Activated CD8-positive, alpha-beta memory T cell treated with anti-CD3 and anti-CD28 coated beads, Interleukin-2, amount 10 ng/mL, durations not matched to agents 7 days and 5 days (primary cell): ENCODE data around the gene MRPL40. TPM values are rescaled to one million over a fixed set of nuclear protein-coding genes. Genes with fewer than 3 reads are reported as not detected.
A peak's percentile ranks its signal among the peaks of the same experiment; 100 is the strongest.

Experiments used
- ATAC-seq: fragments of 150-1000 bp; cut with Tn5 transposase; one replicate; pipeline ENCODE4 v1.10.0; 2021; ENCODE audit warnings: moderate library complexity
- CTCF ChIA-PET: fragments of 350-600 bp; sonication (Branson Sonifier 250); formaldehyde crosslinking; loops from one replicate; lab custom pipeline; 2021; ENCODE audit warnings: antibody characterized with exemption; lab: Charles Lee
- DNase-seq: peaks from one replicate; pipeline ENCODE4 v3.0.0-alpha.2; 2020
- H3K27ac Mint-ChIP-seq: one replicate; pipeline ENCODE4 v1.8.0; 2021; ENCODE audit warnings: mild to moderate bottlenecking, mixed read lengths
- H3K27me3 Mint-ChIP-seq: one replicate; pipeline ENCODE4 v1.8.0; 2021; ENCODE audit warnings: mixed read lengths
- H3K36me3 Mint-ChIP-seq: one replicate; pipeline ENCODE4 v1.8.0; 2021; ENCODE audit warnings: mild to moderate bottlenecking, mixed read lengths
- H3K4me1 Mint-ChIP-seq: one replicate; pipeline ENCODE4 v1.8.0; 2021; ENCODE audit warnings: mixed read lengths
- H3K4me3 Mint-ChIP-seq: one replicate; pipeline ENCODE4 v1.8.0; 2021; ENCODE audit warnings: mild to moderate bottlenecking, moderate library complexity, mixed read lengths
- H3K9me3 Mint-ChIP-seq: one replicate; pipeline ENCODE4 v1.8.0; 2022; ENCODE audit warnings: low read depth, mixed read lengths
- total RNA-seq, 2 experiments: library from RNA; stranded (reverse); gene quantifications; one replicate each; pipeline ENCODE4 v1.2.3, GENCODE V29; 2021

Gene MRPL40
- total RNA-seq, 2 experiments from 2014 or later: 27.0 to 32.4 TPM

DNA sequence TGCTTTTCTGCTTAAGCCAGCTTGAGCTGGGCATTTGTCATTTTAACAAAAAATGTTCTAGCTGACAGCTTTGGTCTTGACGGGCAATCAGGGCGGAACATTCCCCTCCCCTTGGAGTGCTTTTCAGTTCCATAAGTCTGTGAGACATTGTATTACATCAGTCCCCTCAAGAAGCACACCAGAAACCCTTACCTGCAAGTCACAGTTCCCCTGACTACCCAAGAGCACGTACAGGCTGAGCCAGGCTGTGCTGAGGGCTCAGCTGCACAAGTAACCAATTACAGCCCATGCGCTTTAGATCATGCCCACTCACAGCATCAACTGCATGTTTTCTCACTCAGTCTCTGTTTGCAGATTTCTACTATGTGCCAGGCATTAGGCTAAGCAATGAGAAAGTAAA lies 19.9 kb upstream of the MRPL40 start:
- no peaks in the 10 kb centered on the region for H3K27me3 Mint-ChIP-seq
- no peak overlapping the region for H3K4me3 Mint-ChIP-seq
- CTCF ChIA-PET: interaction anchor here (2.1 kb wide), 1 partner anchor 15 kb away, joined by 6 read pairs; no protein-coding TSS in a partner anchor
- ATAC-seq (no peak), DNase-seq (no peak)
- peaks cover 18% of the 10 kb centered on the region for H3K4me1 Mint-ChIP-seq
- H3K9me3 Mint-ChIP-seq: no peaks in the 10 kb centered on the region
- H3K27ac Mint-ChIP-seq: no peak overlapping the region
- H3K36me3 Mint-ChIP-seq: peaks cover 28% of the 10 kb centered on the region

DNA sequence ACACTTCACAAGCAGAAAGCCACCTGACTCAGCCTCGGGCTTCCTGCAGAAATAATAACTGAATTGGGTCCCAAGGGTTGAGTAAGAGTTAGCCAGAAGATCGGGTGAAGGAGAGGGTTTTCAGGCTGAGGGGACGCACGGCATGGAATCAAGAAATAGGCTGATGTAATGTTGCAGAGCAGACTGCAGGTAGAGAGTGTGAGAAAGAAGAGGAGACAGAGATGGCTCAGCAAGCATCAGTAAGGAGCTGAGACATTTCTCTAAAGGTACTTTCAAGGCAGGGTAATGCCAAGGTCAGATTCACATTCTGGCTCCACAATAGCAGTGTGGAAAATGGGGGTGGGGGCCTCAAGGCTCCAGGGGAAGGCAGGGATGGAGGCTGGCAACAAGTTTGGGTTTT lies 19.4 kb upstream of the MRPL40 start:
- CTCF ChIA-PET: interaction anchor here (2.1 kb wide), 1 partner anchor 15 kb away, joined by 6 read pairs; no protein-coding TSS in a partner anchor
- H3K9me3 Mint-ChIP-seq: no peaks in the 10 kb centered on the region

DNA sequence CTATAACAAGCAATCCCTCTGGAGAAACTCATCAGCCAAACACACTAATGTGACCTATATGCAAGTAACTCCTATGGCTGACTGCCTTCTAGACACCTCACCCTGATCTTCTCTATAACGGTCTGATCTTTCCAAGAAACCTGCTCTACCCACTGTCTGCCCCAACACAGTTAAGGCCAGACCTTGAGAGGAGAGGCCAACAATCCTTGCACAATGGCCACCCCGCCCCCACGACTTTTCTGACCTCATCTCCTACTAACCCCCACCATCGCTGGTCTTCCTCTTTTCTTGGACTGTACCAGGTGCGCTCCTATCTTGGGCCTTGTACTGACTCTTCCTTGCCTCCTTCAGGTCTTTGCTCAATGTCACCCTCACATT lies 13.3 kb upstream of the MRPL40 start:
- CTCF ChIA-PET: no interaction called here
- ATAC-seq (no peak), DNase-seq (no peak)
- H3K9me3 Mint-ChIP-seq: no peaks in the 10 kb centered on the region
- peak overlapping the region; percentile 89 for H3K27ac Mint-ChIP-seq
- peak overlapping the region; percentile 37 for H3K4me3 Mint-ChIP-seq
- H3K4me1 Mint-ChIP-seq: peaks cover 64% of the 10 kb centered on the region
- no peaks in the 10 kb centered on the region for H3K27me3 Mint-ChIP-seq
- peaks cover 21% of the 10 kb centered on the region for H3K36me3 Mint-ChIP-seq

More for the DNA sequence above, 19.4 kb upstream of the MRPL40 start:
- no peak overlapping the region for H3K4me3 Mint-ChIP-seq
- ATAC-seq (no peak), DNase-seq (no peak)
- no peak overlapping the region for H3K27ac Mint-ChIP-seq
- peaks cover 20% of the 10 kb centered on the region for H3K4me1 Mint-ChIP-seq
- H3K27me3 Mint-ChIP-seq: no peaks in the 10 kb centered on the region
- peaks cover 31% of the 10 kb centered on the region for H3K36me3 Mint-ChIP-seq

DNA sequence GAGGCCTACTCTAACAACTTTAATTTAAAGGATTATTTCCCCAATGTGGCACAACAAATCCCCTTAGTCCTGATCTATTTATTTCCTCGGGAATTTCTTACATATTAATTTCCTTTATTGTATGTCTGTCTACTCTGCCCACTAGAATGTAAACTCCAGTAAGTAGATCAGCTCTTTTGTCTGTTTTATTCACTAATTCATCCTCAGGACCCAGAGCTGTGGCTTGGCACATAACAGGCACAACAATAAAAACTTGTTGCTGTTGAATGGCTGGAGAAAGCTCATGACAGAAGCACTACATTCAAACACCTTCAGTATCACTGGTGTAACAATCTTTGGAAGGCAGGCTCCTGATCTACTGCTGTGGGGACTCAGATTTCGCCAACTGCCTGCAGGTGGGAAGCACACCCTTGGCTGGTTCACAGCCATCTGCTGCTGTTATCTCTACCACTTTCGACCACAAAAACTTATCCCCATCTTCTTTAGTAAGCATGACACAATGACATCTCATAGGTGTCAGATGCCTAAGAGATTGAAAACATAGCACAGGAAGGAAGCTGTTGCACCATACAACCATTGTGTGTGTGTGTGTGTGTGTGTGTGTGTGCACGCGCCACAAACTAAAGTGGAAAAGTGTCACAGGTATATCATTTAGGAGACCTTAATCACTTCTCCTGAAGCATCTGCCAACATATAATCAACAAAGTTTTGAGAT lies 12.7 kb upstream of the MRPL40 start:
- CTCF ChIA-PET: interaction anchor here (1.2 to 1.5 kb wide), 2 partner anchors 11 to 210 kb away, joined by 3 to 6 read pairs; no protein-coding TSS in a partner anchor
- Mint-ChIP-seq H3K27me3 (no peaks in the 10 kb centered on the region), H3K27ac (peak overlapping the region; percentile 89), H3K9me3 (no peaks in the 10 kb centered on the region), H3K36me3 (peaks cover 22% of the 10 kb centered on the region), H3K4me3 (peak overlapping the region; percentile 41), H3K4me1 (peaks cover 67% of the 10 kb centered on the region)
- peak; percentile 91 for ATAC-seq
- peak; percentile 66 for DNase-seq

DNA sequence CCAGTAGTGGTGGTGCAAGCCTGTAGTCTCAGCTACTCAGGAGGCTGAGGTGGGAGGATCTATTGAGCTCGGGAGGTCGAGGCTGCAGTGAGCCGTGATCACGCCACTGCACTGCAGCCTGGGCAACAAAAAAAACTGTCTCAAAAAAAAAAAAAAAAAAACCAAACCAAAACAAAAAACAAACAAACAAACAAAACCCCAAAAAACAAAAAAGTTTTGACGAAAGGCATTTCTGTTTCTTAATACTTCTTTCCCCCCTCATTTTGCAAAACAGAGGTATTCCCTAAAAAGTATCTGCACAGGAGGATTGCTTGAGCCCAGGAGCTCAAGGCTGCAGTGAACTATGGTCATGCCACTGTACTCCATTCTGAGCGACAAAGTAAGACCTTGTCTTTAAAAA lies 12.0 kb upstream of the MRPL40 start:
- H3K27me3 Mint-ChIP-seq: no peaks in the 10 kb centered on the region
- peak overlapping the region; percentile 89 for H3K27ac Mint-ChIP-seq
- H3K9me3 Mint-ChIP-seq: no peaks in the 10 kb centered on the region
- DNase-seq: no peak
- H3K36me3 Mint-ChIP-seq: peaks cover 22% of the 10 kb centered on the region
- H3K4me3 Mint-ChIP-seq: peak overlapping the region; percentile 41
- CTCF ChIA-PET: interaction anchor here (1.2 to 1.5 kb wide), 3 partner anchors 10 to 210 kb away, joined by 3 to 6 read pairs (median 3); no protein-coding TSS in a partner anchor
- peaks cover 74% of the 10 kb centered on the region for H3K4me1 Mint-ChIP-seq
- ATAC-seq: no peak

DNA sequence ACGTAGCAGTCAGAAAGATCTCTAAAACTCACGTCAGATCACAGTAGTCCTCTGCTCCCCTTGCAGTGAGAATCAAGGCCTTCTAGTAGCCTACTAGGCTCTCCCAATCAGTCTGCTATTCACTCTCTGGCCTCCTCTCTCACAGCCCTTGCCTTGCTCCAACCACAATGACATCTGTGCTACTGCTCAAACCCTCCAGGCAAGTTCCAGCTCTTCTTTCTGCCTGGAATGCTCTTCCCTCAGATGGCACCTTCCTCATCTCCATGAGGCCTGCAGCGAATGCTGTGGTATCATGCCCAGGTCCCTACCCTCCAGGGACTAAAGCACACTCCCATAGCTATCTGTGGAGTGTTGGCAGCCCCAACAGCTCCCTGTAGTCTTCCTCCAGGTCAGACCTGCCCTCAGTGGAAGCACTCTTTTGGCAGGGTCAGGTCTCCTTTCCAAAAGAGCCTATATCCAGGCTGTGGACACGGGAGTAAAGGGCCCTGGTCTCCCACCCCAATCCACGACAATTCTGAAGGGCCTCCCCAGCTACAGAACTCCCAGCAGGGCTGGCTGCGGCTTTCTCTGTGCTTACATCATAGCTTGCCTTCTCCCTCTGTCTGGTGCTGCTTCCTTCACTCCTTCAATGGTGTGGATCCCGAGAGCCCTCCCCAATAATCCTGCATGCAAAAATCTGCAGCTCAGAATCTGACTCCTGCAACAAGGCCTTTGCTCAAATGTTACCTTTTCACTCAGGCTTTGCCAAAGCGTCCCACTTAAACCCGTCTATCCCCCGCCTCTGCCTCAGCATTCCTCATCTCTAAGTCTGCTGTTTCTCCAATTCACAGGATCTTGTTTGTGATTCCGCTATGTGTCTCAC lies 9.7 kb upstream of the MRPL40 start:
- CTCF ChIA-PET: interaction anchor here (0.7 kb wide), 1 partner anchor 55 kb away, joined by 3 read pairs; no protein-coding TSS in a partner anchor

DNA sequence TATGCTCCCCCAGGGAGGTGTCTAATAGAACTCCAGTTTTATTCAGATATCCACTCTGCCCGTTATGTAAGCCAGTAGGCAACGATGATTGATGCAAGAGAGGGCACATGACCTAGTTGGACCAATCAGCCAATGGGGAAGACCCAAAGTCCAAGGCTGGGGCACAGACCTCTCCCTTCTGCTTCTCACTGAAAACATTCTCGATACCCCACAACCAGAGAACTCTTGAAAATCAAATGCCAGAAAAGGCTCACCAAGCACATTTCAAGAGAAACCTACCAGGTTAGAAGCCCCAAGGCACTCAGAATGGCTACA lies 8.2 kb upstream of the MRPL40 start:
- DNase-seq (no peak), ATAC-seq (no peak)
- H3K27ac Mint-ChIP-seq: no peak overlapping the region
- H3K9me3 Mint-ChIP-seq: no peaks in the 10 kb centered on the region
- H3K27me3 Mint-ChIP-seq: no peaks in the 10 kb centered on the region
- peaks cover 86% of the 10 kb centered on the region for H3K4me1 Mint-ChIP-seq
- no peak overlapping the region for H3K4me3 Mint-ChIP-seq
- peaks cover 30% of the 10 kb centered on the region for H3K36me3 Mint-ChIP-seq
- CTCF ChIA-PET: no interaction called here

More for the DNA sequence above, 9.7 kb upstream of the MRPL40 start:
- peaks cover 85% of the 10 kb centered on the region for H3K4me1 Mint-ChIP-seq
- DNase-seq: no peak
- ATAC-seq: no peak
- H3K36me3 Mint-ChIP-seq: peaks cover 25% of the 10 kb centered on the region
- H3K27me3 Mint-ChIP-seq: no peaks in the 10 kb centered on the region
- no peak overlapping the region for H3K4me3 Mint-ChIP-seq
- peak overlapping the region; percentile 37 for H3K27ac Mint-ChIP-seq
- H3K9me3 Mint-ChIP-seq: no peaks in the 10 kb centered on the region

DNA sequence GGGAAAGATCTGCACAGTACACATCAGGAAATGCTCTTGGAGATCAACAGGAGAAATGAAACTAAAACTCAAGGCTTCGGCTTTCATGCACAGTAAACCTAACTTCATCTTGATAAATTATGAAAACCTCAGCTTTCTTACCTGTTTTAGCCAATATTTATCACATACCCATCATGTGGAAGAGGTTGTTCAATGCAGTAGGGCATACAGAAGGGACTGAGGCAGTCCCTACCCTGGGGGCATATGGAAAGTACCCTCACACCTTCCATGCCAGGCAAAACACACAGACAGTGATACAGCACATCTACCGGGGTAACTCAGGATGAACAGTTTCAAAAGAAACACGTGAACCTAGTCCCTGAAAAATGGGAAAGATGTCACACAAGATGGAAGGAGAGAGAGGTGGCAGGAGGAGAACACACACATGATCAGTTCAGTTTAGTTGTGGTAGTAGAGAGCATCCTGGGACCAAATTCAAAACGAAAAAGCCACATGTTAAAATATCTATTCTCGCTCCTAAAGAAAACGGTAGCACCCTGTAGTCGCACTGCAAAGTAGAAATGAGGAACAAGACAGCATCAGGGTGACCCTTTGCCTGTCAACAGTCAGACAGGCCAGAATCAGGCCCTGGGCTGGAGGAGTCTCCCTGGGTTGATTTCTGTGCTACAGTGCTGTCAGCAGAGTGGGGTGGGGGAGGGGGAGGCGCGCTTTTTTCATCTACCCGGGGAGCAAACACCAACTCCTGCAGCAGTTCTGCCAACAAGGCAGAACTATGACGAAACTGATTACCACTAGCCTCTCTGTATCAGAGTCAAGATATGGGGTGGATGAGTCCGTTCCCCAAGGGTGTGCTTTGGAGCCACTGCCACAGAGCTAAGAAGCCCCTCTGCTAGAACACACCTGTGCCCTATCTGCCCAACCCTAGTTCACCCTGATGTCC lies 2.1 kb upstream of the MRPL40 start:
- CTCF ChIA-PET: interaction anchor here (0.7 to 1.7 kb wide), 4 partner anchors 9 to 286 kb away, joined by 3 to 6 read pairs (median 6); partner anchors contain the start of gene ESS2
- peak overlapping the region; percentile 86 for H3K4me3 Mint-ChIP-seq
- ATAC-seq (peak; percentile 20), DNase-seq (peak; percentile 78)
- peaks cover 42% of the 10 kb centered on the region for H3K36me3 Mint-ChIP-seq
- no peaks in the 10 kb centered on the region for H3K27me3 Mint-ChIP-seq
- peak overlapping the region; percentile 91 for H3K27ac Mint-ChIP-seq
- peaks cover 58% of the 10 kb centered on the region for H3K4me1 Mint-ChIP-seq
- no peaks in the 10 kb centered on the region for H3K9me3 Mint-ChIP-seq

DNA sequence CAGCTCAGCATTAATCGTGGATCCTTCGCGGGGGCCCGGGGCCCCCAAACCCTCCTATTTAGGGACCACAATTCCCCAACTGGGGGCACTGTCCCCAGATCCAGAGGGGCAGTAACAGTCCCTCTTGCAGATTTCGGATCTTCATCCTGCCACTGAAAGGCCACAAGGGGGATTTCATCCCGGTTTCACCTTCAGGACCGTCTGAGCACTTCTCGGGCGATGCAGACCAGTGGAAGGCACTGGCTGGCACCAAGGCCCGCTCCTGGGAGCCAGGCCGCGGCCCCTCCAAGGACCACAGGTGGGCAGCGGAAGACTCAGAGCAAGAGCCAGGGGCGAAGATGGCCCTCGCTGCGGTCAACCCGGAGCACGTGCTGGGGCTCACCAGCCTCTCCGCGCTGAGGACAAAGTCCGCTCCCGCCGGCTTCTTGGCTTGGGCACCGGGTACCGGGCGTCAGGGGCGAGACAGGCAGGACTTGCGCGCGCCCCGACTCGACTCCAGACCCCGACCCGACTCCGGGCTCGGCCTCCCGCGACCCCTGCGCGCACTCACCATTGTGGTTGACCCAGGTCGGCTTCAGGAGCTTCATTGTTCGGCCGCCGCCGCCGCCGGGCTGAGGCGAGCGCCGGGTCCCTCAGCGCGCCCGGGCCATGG lies 1.3 kb upstream of the MRPL40 start:
- Mint-ChIP-seq H3K27ac (peak overlapping the region; percentile 91), H3K4me1 (peaks cover 55% of the 10 kb centered on the region)
- ATAC-seq: no peak

DNA sequence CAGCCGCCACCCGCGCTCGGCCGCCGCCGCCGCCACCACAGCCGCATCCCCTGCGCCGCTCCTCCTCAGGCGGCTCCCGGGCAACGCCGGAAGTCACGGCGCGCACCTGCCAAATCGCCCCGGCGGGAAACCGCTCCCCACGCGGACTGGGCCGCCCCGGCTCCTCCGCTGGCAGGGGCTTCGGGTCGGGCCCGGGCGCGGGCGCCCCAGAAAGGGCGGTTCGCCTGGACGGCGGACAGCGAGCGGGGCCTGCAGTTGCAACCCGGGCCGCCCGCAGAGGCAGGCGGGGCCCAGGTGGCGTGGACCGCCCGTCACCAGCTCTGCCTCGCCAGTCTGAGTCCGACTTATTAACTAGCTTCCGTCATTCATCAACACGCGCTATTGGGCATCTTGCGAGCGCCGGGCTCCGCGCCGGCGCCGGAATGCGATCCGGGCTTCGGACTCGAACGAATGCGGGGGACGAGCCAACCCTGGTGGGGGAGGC lies 654 bp upstream of the MRPL40 start, which contains the start of gene HIRA:
Gene HIRA (minus strand): TSS at position 85 of the 484 bp plus-strand sequence. CDS start 257 bp downstream, outside the sequence.
- CTCF ChIA-PET: interaction anchor here (0.8 to 1.7 kb wide), 4 partner anchors 14 to 198 kb away, joined by 3 to 6 read pairs (median 6); no protein-coding TSS in a partner anchor
- DNase-seq: peak; percentile 86
- Mint-ChIP-seq H3K4me1 (peaks cover 48% of the 10 kb centered on the region), H3K27ac (peak within 1 kb of the TSS; percentile 92), H3K4me3 (peak within 1 kb of the TSS; percentile 86), H3K9me3 (no peaks in the 10 kb centered on the region), H3K36me3 (peaks cover 41% of the 10 kb centered on the region), H3K27me3 (no peaks in the 10 kb centered on the region)
- ATAC-seq: peak; percentile 63

More for the DNA sequence above, 1.3 kb upstream of the MRPL40 start:
- CTCF ChIA-PET: interaction anchor here (0.8 to 1.7 kb wide), 5 partner anchors 10 to 199 kb away, joined by 3 to 6 read pairs (median 6); no protein-coding TSS in a partner anchor
- H3K4me3 Mint-ChIP-seq: peak overlapping the region; percentile 86
- peaks cover 44% of the 10 kb centered on the region for H3K36me3 Mint-ChIP-seq
- no peaks in the 10 kb centered on the region for H3K9me3 Mint-ChIP-seq
- DNase-seq: peak; percentile 62
- H3K27me3 Mint-ChIP-seq: no peaks in the 10 kb centered on the region

DNA sequence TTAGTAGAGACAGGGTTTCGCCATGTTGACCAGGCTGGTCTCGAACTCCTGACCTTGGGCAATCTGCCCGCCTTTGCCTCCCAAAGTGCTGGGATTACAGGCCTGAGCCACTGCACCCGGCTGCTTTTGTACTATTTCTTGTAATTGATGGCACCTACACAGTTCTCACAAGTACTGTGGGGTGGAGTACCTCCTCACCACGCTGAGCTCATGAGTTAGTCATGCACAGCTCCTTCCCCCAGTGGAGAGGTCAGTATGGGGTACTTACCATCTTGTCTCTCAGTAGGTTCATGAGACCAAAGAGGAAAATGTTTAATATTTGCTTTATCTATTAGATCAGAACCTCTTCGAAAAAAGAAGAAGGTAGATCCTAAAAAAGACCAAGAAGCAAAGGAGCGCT lies 2.1 kb downstream of the MRPL40 start:
- Mint-ChIP-seq H3K4me1 (peaks cover 28% of the 10 kb centered on the region), H3K9me3 (no peaks in the 10 kb centered on the region), H3K27ac (peak overlapping the region; percentile 43), H3K27me3 (no peaks in the 10 kb centered on the region), H3K4me3 (no peak overlapping the region), H3K36me3 (peaks cover 28% of the 10 kb centered on the region)
- CTCF ChIA-PET: interaction anchor here (2.1 kb wide), 2 partner anchors 12 to 43 kb away, joined by 6 to 11 read pairs; partner anchors contain the start of gene C22orf39
- no peak for DNase-seq
- no peak for ATAC-seq
